K562 (cell line): ENCODE data around the gene TSPOAP1. TPM values are rescaled to one million over a fixed set of nuclear protein-coding genes. Genes with fewer than 3 reads are reported as not detected.

ENCODE experiments used
- ATAC-seq: fragments of 200-7000 bp; cut with Tn5 transposase; 3 replicates; pipeline ENCODE4 v1.9.1; 2020; ENCODE audit warnings: moderate library complexity
- BruUV-seq: library from RNA; stranded (reverse); fragments of 400-500 nt; replicated peaks from 2 replicates; lab custom pipeline; 2021; lab: Mats Ljungman, UMichigan
- CTCF ChIA-PET: fragments of 300-600 bp; formaldehyde crosslinking; extraction: SDS; loops from one replicate; lab custom pipeline; 2021; ENCODE audit warnings: low intra/inter-chr PET ratio; lab: Yijun Ruan, JAX
- POLR2A ChIA-PET: fragments of 300-600, 350-650 bp; sonication (Branson Sonifier 250); formaldehyde crosslinking; extraction: SDS; loops from one replicate; lab custom pipeline; 2021; ENCODE audit warnings: antibody characterized with exemption, inconsistent platforms; lab: Yijun Ruan, JAX
- DNase-seq, 4 experiments: peaks; one replicate each; pipeline versions ENCODE4 v3.0.0 to v3.0.0-alpha.2; 2011 to 2018; ENCODE audit warnings: low spot score in 3 of 4, mixed read lengths in 3 of 4; ENCODE audit errors: extremely low read depth in 1 of 4
- FAIRE-seq: peaks from 2 replicates; lab custom pipeline; 2011; peaks lifted over from hg19 to GRCh38; lab: Jason Lieb, UNC
- H2AFZ ChIP-seq: 2 replicates; pipeline ENCODE4 v1.6.0; 2011; ENCODE audit warnings: low read depth, low read length, control low read depth, inconsistent platforms
- H3K27ac ChIP-seq: fragments of 200-600 bp; 3 replicates; pipeline ENCODE4 v1.8.0; 2011; ENCODE audit warnings: low read depth, mild to moderate bottlenecking, control low read depth, inconsistent platforms, low read length, moderate library complexity, mixed read lengths; ENCODE audit errors: extremely low read depth
- H3K27me3 ChIP-seq, 2 experiments: fragments of 300-600 bp in 1 of 2; 2 replicates in 1 of 2; 3 replicates in 1 of 2; pipeline versions ENCODE4 v1.6.0 to v1.8.0; 2011; ENCODE audit warnings: inconsistent platforms in 2 of 2, low read length in 2 of 2, mild to moderate bottlenecking in 1 of 2, mixed read lengths in 1 of 2, moderate library complexity in 1 of 2; ENCODE audit not compliant: control insufficient read depth in 2 of 2, insufficient read depth in 2 of 2
- H3K36me3 ChIP-seq: fragments of 300-600 bp; 3 replicates; pipeline ENCODE4 v1.8.0; 2011; ENCODE audit warnings: mild to moderate bottlenecking, low read length, inconsistent platforms; ENCODE audit not compliant: control insufficient read depth, insufficient read depth
- H3K4me1 ChIP-seq, 2 experiments: fragments of 200-600 bp in 1 of 2; replicated peaks in 1 of 2; 2 replicates in 1 of 2; 3 replicates in 1 of 2; pipeline versions ENCODE4 v1.5.1 to v1.8.0; 2011; ENCODE audit warnings: inconsistent platforms in 2 of 2, low read length in 2 of 2, mild to moderate bottlenecking in 1 of 2, mixed read lengths in 1 of 2, moderate library complexity in 1 of 2; ENCODE audit not compliant: control insufficient read depth in 2 of 2, insufficient read depth in 2 of 2
- H3K4me2 ChIP-seq: 2 replicates; pipeline ENCODE4 v1.6.1; 2011; ENCODE audit warnings: low read length, control low read depth, inconsistent platforms, mixed read lengths; ENCODE audit not compliant: insufficient read depth
- H3K4me3 ChIP-seq: fragments of 200-600 bp; sonication (generic), shearing (Covaris generic); 2 replicates; pipeline ENCODE4 v1.5.1; 2016; ENCODE audit warnings: control low read depth, inconsistent platforms
- H3K79me2 ChIP-seq: fragments of 200-600 bp; 3 replicates; pipeline ENCODE4 v1.8.0; 2011; ENCODE audit warnings: low read length, inconsistent platforms; ENCODE audit not compliant: control insufficient read depth, insufficient read depth
- H3K9ac ChIP-seq, 2 experiments: 2 replicates each; pipeline versions ENCODE4 v1.6.0 to v1.6.1; 2011; ENCODE audit warnings: low read depth in 2 of 2, low read length in 2 of 2, control low read depth in 1 of 2, inconsistent platforms in 1 of 2, mild to moderate bottlenecking in 1 of 2, mixed read lengths in 1 of 2; ENCODE audit not compliant: insufficient read depth in 1 of 2
- H3K9me1 ChIP-seq: one replicate; pipeline ENCODE4 v1.6.0; 2011; ENCODE audit warnings: inconsistent platforms, mild to moderate bottlenecking, low read length, moderate library complexity; ENCODE audit not compliant: control insufficient read depth, insufficient read depth
- H3K9me3 ChIP-seq: replicated peaks from 2 replicates; pipeline ENCODE4 v1.5.1; 2011; ENCODE audit warnings: low read depth, low read length, inconsistent platforms; ENCODE audit not compliant: control insufficient read depth, insufficient read depth
- H4K20me1 ChIP-seq: replicated peaks from 2 replicates; pipeline ENCODE4 v1.6.1; 2011; ENCODE audit warnings: low read length, inconsistent platforms, mixed read lengths; ENCODE audit not compliant: control insufficient read depth, insufficient read depth
- CBX5 ChIP-seq: IDR thresholded peaks from 2 replicates; pipeline ENCODE4 v1.6.1; 2014; ENCODE audit warnings: low read depth, borderline replicate concordance
- CC2D1A ChIP-seq: fragments of 450-650 bp; IDR thresholded peaks from 2 replicates; pipeline ENCODE4 v1.6.1; 2017; ENCODE audit warnings: mild to moderate bottlenecking
- HMG20B ChIP-seq: fragments of 250-450 bp; sonication (Bioruptor Pico); IDR thresholded peaks from 2 replicates; pipeline ENCODE4 v1.5.0; 2021; ENCODE audit warnings: mild to moderate bottlenecking
- U2AF1 ChIP-seq: fragments of 200-400 bp; formaldehyde crosslinking; optimal IDR thresholded peaks from 2 replicates; pipeline ENCODE3; 2017; ENCODE audit warnings: mild to moderate bottlenecking, low read depth, low read length, moderate library complexity
- USF1 ChIP-seq: sonication (generic); formaldehyde crosslinking; IDR thresholded peaks from 2 replicates; pipeline ENCODE4 v1.9.0; 2022; ENCODE audit warnings: mild to moderate bottlenecking, missing genetic modification reagents
- ZNF699 ChIP-seq: fragments of 250-450 bp; sonication (Bioruptor Pico); IDR thresholded peaks from 2 replicates; pipeline ENCODE4 v1.8.0; 2021; ENCODE audit warnings: mild to moderate bottlenecking, moderate library complexity; ENCODE audit not compliant: insufficient replicate concordance
- ZNF830 ChIP-seq: fragments of 250-450 bp; sonication (Bioruptor Pico); IDR thresholded peaks from 2 replicates; pipeline ENCODE4 v1.5.0; 2021; ENCODE audit warnings: mild to moderate bottlenecking
- WGBS: fragments of 100-300 bp; shearing (Covaris generic); methylation state at CpG from one replicate; pipeline ENCODE4 v1.1.6; 2016; ENCODE audit warnings: low coverage, mixed read lengths; ENCODE audit not compliant: insufficient coverage; ENCODE audit errors: missing lambda C conversion rate; 5-methylcytosine and 5-hydroxymethylcytosine counted together
- in situ Hi-C: fragments of 300-500 bp; cut with MboI; formaldehyde crosslinking; loops from 4 replicates; pipeline ENCODE4 v1.15.0; 2018; ENCODE audit warnings: inconsistent platforms, mixed read lengths
- intact Hi-C: fragments of 100-400 bp; cut with micrococcal nuclease; formaldehyde crosslinking; loops from 2 replicates; pipeline ENCODE4 v1.14.2; 2022
- polyA plus RNA-seq, 8 experiments: library from polyadenylated mRNA; depleted of rRNA in 4 of 8; stranded (reverse) in 5 of 8; unstranded in 3 of 8; fragments of >200 nt; fragmentation: Nextera tagmentation in 2 of 8; fragmentation: Illumina TruSeq in 1 of 8; extraction: Ambion mirVana in 2 of 8; extraction: Trizol in 1 of 8; gene quantifications; 2 replicates each; pipeline versions ENCODE4 v1.2.1 to v1.2.3, GENCODE V29; 2011 to 2014; ENCODE audit warnings: inconsistent platforms in 1 of 8, missing spikeins in 1 of 8
- total RNA-seq, 7 experiments: library from RNA; depleted of rRNA in 6 of 7; stranded (reverse); fragments of >200 nt in 6 of 7; fragmentation: Illumina TruSeq in 2 of 7; extraction: Trizol in 2 of 7; gene quantifications; 2 replicates each; pipeline versions ENCODE4 v1.2.1 to v1.2.3, GENCODE V29; 2011 to 2021; ENCODE audit warnings: low replicate concordance in 1 of 7

Gene TSPOAP1
- total and polyA plus RNA-seq, 9 of the 15 experiments (the other 6 are each of a cell fraction or from before 2014, with no cell fraction given), result 0.87 to 3.9 (median 1.8) TPM; not detected in 2

- Histone ChIP-seq H3K27ac (no peak overlapping the region), H4K20me1 (no peaks in the 10 kb centered on the region; the same call in 1 of the 2 replicates), H3K9me3 (no peaks in the 10 kb centered on the region), H3K4me1 (peaks cover 23 to 28% of the 10 kb centered on the region in 2 experiments; a peak in 4 of 5 replicates), H3K79me2 (peaks cover 23% of the 10 kb centered on the region), H3K4me3 (no peak overlapping the region), H3K9ac (0 out of 4 replicates have a peak overlapping the region, but pooled peaks of 1 of the 2 experiments have one; percentile 11), H3K36me3 (peaks cover 1% of the 10 kb centered on the region; the same call in 2 of the 3 replicates), H3K27me3 (no peaks in the 10 kb centered on the region), H3K9me1 (no peaks in the 10 kb centered on the region), H3K4me2 (no peak overlapping the region), H2AFZ (no peak overlapping the region)
- no peak for TF ChIP-seq USF1
- no peak for TF ChIP-seq ZNF699 (CRISPR knock-in tag)
- TF ChIP-seq CBX5, result no peak
- no peak for TF ChIP-seq CC2D1A
- no peak for TF ChIP-seq HMG20B (CRISPR knock-in tag)
- no peak for TF ChIP-seq U2AF1
- no peak for TF ChIP-seq ZNF830 (CRISPR knock-in tag)
- POLR2A ChIA-PET, result interaction anchor here (0.7 to 17.7 kb wide), 6 partner anchors 7 to 25 kb away, joined by 3 to 257 read pairs (median 12); no protein-coding TSS in a partner anchor
- 55% methylated on average over 1 of the region's 1 CpG for WGBS
- DNase-seq (no peak), FAIRE-seq (no peak), ATAC-seq (no peak)
- CTCF ChIA-PET, result no interaction called here
- in situ Hi-C loops (no loop called here), intact Hi-C loops (no loop called here)
- no TSS peak for BruUV-seq
Measured at GRCh38 chr17:58356231-58356630, 27.6 kb upstream of the TSPOAP1 start.
